HG03103 (cell line): Measurements from ENCODE around the gene EPG5.
"Not testable (repeated sequence)": the region's sequence is repeated elsewhere in the genome, so short reads cannot be mapped to it uniquely, and the experiment has no call there.

Source experiments
- ATAC-seq: cut with Tn5 transposase; IDR thresholded peaks from one replicate; pipeline ENCODE4 v1.9.1; 2021; ENCODE audit warnings: low read depth; ENCODE audit not compliant: unreplicated experiment

EPG5 gene

DNA sequence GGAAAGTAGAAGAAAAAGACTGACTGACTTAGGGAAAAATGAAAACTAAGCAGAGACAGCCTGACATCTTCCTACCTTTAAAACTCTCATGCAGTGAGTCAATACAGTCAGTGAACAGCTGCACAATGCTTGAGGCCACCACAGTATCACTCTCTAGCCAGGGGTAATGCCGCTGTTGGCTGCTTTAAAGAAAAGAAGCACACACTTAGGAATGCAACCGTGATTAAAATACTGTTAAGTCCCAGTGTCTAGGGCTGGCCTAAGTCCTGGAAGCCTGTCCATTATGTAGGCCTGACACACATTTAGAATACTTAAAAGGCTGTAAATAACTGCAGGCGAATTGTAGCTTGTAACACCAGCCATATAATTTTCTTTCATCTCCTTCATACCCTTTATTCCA lies 91.0 kb downstream of the EPG5 start:
- no peak for ATAC-seq

DNA sequence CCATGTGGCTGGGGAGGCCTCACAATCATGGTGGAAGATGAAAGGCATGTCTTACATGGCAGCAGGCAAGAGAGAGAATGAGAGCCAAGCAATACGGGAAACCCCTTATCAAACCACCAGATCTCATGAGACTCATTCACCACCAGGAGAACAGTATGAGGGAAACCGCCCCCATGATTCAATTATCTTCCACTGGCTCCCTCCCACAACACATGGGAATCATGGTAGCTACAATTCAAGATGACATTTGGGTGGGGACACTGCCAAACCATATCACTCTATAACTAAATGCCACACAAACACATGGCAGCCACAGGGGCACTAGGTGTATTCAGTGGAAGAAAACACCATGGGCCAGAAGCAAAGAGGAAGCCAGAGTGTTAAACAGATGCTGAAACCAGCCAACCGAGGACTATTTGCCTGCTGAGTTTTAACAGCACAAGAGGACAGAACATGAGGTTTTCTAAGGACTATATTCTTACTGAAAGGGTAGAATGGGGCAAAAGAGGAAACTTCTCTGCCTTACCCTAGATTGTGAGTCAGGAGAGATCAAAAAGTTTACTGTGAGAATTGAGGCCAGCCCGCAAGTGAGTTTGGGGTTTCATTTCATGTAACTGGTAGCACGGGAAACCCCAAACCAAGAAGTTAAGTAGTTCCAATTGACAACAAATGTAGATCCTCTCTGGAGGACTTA lies 92.5 kb downstream of the EPG5 start:
- peak; percentile 92 for ATAC-seq

DNA sequence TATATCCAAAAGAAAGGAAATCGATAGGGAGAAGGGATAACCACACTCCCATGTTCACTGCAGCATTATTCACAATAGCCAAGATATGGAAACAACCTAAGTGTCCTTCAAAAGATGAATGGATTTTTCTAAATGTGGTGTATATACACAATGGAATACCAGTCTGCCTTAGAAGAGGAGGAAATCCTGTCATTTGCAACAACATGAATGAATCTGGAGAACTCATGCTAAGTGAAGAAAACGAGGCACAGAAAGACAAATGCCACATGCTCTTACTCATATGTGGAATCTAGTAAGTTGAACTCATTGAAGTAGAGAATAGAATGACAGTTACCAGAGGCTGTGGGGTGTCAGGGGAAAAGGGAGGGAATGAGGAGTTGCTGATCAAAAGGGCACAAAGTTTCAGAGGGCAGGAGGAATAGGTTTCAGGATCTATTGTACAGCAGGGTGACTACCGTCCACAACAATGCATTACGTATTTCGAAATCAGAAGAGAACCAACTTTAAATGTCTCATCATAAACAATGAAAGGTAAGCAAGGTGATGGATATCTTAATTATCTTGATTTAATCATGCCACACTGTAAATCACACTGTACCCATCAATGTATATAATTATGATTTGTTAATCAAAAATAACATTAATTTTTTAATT lies 95.6 kb downstream of the EPG5 start:
- ATAC-seq = no peak

DNA sequence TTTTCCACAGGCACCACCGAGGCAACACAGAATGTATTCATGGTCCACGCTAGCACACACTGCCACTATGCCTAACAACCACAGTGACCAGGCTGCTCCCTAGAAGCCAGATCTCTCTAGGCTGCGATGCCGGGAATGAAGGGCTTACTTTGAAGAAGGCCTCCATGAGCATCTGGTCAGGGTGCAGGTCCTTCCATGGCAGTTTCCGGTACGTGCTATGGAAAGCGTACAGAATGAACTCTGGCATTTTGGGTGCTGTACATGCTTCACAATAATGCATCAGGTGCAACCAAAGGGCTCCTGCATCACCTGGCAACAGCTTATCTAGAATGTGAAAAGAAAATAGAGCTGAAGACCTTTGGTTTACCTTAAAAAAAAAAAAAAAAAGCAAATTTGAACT lies 96.7 kb downstream of the EPG5 start:
- ATAC-seq = no peak

DNA sequence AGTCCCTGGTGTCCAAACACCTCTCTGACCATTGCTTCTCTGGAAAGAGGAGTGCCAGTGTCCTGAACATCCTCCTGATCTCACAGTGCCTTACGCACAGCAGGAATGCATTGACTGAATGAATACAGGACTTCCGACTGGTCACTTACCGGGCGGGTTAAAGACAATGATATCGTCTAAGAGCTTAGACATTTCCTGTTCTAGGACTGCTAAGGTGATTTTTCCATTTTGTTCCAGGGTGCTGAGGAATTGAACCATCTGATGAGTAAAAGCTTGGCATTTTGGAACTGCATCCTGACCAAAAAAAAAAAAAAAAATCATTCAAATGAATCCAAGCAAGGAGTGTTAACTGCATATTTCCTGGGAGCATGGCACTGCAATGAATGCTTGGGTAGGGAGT lies 101.7 kb downstream of the EPG5 start:
- no peak for ATAC-seq

DNA sequence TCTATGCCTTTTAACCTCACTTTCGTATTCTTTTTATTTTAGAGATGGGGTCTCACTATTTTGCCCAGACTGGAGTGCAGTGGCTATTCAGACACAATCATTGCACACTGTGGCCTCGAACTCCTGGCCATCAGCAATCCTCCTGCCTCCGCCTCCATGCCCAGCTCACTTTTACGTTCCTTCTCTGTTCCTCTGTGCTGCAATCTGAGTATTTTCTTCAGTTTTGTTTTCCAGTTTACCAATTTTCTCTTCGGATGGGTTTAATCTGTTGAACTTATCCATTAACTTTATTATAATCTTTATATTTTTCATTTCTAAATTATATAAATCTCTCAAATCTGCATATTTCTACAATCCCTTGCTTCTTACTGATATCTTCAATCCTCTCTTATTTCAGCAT lies 103.0 kb downstream of the EPG5 start:
- no peak for ATAC-seq

DNA sequence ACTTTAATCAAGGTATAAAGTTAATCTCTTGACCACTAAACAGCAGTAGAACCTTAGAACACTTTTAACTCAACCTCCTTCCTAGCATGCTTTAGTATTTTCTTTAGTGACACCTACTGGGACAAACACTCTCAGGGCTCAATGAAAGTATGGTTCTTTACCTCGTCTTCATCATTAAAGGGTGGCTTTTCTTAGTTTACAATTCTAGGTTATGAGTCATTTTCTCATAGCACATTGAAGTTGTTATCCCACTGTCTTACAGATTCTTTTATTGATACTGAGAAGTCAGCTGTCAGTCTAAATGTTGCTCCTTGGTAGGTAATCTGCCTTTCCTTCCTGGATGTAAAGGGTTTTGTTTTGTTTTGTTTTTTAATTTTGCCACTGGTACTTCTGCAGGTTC lies 103.7 kb downstream of the EPG5 start:
- no peak for ATAC-seq

DNA sequence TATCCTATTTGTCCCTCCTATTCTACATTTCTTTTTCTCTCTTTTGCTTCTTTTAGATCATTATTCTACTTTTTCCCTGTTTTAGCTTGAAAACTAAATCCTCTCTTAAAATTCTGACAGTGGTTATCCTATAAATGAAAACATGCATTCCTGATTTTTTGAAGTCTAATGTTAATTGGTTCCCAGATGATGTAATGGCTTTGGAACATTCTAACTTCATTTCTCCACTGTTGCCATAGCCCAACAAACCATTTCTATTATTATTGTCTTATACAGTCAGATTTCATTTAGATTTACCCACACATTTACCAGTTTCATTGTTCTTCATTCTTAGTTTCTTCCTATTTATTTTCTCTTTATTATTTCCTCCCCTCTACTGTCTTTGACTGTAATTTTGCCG lies 105.2 kb downstream of the EPG5 start:
- no peak for ATAC-seq

DNA sequence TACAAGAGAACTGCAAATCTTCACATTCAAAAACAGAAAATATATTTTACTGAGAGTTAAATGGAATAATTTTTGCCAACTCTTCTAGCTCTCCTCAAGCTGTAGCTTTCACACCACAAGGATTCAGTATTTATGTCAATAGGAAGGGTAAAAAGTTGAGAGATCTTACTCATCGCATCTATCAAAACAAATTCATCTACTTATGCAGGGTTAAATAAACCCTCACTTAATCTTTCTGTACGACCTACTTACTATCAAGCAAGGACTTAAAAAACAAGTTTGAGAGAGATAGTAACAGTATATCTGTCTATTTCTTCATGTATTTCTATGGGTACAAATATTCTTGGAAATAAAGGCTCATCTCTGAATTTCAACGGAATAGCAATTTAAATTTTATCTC lies 106.2 kb downstream of the EPG5 start:
- ATAC-seq = no peak

DNA sequence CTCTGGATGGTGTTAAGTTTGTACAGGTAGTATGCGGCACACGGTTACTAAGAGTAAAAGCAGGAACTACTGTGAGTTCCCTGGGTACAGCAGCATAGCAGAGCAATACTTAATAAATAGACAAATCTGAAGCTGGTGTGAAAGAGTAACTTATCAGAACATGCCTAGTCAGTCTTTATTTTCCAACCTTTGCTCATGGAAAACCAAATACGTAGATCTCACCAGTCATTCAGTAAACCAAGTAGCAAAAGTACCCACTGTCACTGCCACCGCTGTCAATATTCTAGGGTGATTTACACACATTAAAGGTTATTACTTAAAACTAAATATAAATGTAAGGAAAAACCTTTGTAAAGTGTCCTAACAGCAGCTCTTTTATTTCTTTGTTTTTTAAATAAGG lies 106.6 kb downstream of the EPG5 start:
- no peak for ATAC-seq

DNA sequence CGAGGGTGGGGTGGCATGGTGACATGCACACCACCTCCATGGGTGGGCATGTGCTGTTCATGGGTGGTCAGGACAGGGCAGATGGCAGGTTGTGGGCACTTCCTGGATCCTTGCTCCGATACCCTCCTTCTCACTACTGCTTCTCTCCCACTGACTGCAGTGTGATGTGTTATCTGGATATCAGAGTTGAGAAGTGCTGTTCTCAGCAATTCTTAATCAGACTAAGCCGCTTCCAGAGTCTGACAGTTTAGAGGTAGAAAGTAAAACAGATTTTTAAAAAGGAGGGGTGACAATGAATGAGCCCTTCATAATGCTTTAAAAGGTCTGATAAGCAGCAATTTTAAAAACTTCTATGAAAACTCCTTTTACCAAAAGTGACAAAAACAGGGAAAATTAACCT lies 107.8 kb downstream of the EPG5 start:
- no peak for ATAC-seq

DNA sequence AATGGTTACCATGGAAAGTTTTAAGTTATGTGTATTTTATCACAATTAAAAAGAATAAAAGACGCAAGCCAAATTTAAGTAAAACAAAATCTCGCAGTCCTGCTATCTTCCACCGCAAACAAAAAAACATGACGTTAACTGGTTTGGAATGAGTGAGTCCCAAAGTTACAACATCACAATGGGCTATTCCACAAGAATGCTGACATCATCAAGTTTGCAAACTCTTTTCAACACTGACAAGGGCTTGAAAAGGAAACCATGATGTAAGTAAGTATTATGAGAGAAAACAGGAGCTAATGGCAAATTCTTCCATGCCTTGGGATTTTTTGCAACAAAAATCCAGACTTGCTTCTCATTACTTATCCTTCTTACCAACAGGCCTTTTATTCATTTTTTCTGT lies 110.6 kb downstream of the EPG5 start:
- no peak for ATAC-seq

DNA sequence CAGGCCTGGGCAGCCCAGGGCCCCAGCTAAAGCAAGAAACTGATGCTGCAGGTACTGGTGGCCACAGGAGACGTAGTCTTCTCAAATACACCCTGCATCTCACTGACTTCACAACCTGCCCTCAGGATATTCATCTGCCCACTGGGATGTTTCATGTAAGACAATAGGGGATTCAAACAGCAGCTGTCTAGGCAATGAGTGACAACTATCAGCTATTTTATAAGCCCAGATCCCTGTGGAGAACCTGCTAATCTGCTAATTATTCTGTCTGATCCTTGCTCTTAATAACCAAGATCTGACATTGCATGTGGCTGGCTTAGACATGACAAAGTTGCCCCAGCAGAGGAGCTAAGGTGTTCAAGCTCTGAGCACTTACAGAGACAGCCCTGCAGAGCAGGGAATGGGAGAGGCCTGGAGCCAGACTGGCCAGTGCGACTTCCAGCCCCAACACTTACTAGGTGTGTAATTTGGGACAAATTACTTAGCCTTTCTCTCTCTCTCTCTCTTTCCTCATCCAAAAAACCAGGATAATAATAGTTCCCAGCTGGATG lies 113.0 kb downstream of the EPG5 start:
- no peak for ATAC-seq

DNA sequence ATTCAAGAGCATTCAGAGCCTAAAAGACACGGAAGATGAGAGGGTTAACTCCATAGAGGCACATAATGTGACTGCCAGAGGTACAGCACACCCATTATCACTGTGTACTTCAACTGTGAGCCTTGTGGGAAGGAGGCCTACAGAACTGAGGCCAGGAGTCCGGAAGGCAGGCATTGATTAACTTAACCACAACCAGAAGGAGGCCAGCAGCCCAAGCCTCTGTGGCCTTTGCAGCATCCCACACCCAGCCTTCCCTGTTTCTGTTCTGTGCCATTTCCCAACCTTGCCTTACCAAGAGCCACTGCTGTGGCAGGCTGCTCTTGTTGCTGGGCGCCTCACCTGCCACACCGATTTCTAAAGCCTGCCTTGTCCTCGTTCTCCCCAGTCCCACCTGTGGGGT lies 114.5 kb downstream of the EPG5 start:
- no peak for ATAC-seq

DNA sequence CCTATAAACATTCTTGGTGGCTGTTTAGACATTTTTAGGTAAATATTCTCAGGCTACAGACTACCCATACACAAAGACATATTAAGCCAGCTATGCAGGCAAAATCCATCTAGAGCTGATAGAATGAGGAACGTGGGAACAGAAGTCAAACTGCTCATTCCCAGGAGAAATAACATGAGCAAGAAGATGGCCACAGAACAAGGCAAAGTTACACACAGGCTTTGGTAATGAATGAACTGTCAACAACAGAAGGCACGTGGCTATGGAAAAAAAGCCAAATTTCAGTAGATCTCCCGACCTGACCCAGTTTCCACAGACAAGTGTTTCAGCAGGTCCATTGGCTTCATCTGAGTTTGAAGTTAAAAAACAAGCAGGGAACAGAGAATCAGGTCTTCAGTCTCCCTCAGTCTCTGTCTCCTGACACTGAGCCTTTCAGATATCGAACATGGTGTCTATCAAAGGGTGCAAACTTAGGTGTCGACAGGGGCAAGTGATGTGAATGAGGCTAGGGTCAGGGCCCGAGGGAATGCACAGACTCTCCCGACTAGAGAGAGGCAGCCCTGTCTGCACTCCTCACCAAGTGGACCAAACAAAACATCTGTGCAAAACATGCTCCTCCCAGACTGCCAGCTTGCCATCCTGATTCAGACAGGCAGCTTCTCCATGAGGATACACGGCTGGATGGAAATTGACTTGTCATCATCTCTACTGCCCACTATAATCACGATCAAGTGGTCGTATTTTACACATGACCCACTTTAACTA lies 115.8 kb downstream of the EPG5 start:
- ATAC-seq = no peak

DNA sequence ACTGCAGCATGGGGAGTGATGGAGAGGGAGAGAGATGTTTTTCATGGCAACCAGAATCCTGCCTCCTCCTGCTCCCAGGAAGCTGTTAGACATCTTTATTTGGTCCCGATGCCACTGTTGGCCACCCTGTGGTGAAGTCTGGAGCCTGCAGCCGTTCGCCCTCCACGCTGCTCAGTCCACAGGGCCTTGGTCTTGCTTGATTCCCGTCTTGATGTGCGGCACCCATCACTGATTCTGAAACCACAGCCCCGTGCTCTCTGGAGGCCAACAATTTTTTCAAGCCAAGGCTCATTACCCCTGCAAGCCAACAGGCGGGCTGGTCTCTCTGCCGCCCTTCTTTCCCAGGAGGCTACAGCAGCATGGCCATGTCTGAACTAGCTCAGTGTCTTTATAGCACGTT lies 117.1 kb downstream of the EPG5 start:
- no peak for ATAC-seq

DNA sequence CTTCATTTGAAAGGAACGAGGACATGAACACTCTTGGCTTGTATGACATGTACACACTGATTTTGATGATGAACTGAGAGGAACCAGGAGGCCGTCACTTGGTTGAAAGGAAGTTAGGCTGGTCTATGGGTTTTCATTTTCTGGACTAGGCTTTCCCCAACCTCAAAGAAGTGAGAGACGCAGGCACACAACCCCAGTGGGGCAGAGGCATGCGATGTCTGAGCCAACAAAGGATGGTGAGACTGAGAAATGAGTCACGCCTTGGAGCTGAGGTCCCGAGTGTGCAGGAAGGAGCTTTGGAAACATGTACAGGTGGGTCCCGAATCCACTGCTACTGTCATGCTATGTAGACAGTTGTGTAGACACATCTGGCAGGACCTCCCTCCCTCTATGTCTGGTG lies 117.6 kb downstream of the EPG5 start:
- ATAC-seq = no peak

DNA sequence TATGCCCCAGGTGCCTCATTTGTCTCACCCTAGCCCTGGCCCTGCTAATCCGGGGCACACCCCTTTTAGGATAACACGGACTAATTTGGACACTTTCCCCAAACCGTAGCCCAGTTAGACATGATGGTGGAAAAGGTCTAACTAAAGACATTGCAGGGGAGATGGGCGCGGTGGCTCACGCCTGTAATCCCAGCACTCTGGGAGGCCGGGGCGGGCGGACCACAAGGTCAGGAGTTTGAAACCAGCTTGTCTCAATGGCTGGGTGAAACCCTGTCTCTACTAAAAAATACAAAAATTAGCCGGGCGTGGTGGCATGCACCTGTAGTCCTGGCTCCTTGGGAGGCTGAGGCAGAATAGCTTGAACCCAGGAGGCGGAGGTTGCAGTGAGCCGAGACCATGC lies 118.5 kb downstream of the EPG5 start:
- ATAC-seq = not testable (repeated sequence)

DNA sequence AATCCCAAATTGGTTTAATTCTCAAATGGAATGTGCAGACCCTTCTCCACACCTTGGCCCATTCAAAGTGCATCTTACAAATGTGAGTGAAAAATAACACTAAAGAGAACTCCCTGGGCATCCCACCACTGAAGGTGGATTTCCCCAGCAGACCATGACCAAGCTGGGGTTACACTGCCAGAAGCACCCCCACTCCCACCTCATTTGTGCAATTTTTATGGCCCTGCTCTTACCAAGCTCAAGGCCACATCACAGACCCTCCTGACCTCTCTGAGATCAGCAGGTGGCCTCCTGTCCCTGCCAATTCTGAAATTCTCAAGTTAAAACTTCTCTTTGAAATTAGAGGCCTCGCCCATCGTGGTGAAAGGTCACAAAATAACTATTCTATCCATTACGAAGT lies 120.0 kb downstream of the EPG5 start:
- no peak for ATAC-seq

DNA sequence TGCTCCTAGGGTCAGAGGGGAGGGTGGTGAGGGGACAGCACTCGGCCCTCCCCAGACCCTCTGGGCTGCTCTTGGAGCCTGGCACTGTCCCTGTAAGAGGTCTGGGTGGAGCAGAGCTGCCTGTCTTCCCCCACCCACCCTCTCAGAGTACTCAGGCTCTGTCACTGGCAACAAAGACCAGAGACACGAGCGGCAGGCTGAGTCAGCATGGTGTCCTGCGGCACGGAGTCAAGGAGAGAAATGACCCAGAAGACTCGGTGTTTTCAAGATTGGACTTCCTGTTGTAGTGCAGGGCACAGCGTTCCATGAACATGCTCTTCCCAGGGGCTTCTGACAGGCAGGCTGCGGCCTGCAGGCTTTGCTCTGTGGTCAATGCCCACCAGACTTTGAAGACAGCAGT lies 121.7 kb downstream of the EPG5 start:
- no peak for ATAC-seq

DNA sequence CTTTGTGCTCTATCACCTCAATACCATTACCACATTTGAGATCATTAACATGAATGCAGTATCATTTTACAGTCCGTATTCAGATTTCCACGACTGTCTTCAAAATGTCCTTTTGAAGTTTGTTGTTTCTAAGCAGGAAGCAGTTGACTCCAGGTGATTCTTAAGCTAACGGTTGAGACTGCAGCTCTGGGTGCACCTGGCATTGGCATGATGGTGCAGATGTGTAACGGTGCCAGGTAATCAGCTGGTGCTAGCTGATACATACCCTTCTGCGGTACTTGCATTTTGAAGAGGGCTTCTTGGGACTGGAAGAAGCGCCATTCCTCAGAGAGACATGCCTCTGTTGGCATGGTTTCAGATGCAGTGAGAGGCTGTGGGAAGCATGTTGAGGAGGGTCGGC lies 122.2 kb downstream of the EPG5 start:
- no peak for ATAC-seq

DNA sequence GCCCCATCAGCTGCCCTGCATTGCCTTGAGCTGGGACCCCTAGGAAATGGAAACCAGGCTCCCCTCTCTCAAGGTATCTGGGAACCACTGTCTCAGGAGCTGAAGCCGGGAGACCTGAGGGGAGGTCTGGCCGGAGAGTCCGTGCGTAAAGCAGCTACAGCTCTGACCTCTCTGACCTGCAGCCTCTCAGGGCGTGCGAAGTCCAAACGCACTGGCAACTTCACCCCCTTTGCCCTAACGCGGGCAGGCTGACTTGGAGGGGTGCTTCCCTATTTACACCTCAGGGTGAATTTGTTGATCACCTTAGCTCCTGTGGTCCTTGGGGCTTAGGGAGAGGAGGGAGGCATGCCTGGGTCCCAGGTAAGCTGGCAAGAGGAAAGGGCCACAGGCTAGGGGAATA lies 124.1 kb downstream of the EPG5 start:
- no peak for ATAC-seq
